ENCODE data around the gene MYMK. TPM values are rescaled to one million over a fixed set of nuclear protein-coding genes. Genes with fewer than 3 reads are reported as not detected.

The MYMK gene
- total RNA-seq, 1 donor from 2014 or later, result not detected

GRCh38 chr9:133489253-133490190, 35.2 kb downstream of the MYMK start:
- Mint-ChIP-seq H3K4me1 (ENCODE audit: low read depth) (no peaks in the 10 kb centered on the region), H3K4me3 (ENCODE audit: low read depth) (no peak overlapping the region), H3K36me3 (ENCODE audit: insufficient read depth) (no peaks in the 10 kb centered on the region), H3K27me3 (peaks cover 6% of the 10 kb centered on the region), H3K9me3 (ENCODE audit: low read depth) (no peaks in the 10 kb centered on the region), H3K27ac (no peak overlapping the region)
- DNase-seq (ENCODE audit: low spot score, unreplicated experiment), result no peak
- no peak for TF ChIP-seq CTCF (IDR thresholded peaks at IDR 0.05; ENCODE audit: unreplicated experiment)

- Mint-ChIP-seq H3K27me3 (peaks cover 11% of the 10 kb centered on the region), H3K4me3 (ENCODE audit: low read depth) (no peak overlapping the region), H3K9me3 (ENCODE audit: low read depth) (no peaks in the 10 kb centered on the region), H3K36me3 (ENCODE audit: insufficient read depth) (no peaks in the 10 kb centered on the region), H3K4me1 (ENCODE audit: low read depth) (no peaks in the 10 kb centered on the region), H3K27ac (no peak overlapping the region)
- no peak for TF ChIP-seq CTCF (IDR thresholded peaks at IDR 0.05; ENCODE audit: unreplicated experiment)
- DNase-seq (ENCODE audit: low spot score, unreplicated experiment), result no peak
Observed at GRCh38 chr9:133488686-133489252, 36.0 kb downstream of the MYMK start.

GRCh38 chr9:133487331-133487725, 37.4 kb downstream of the MYMK start:
- no peak overlapping the region for H3K4me3 Mint-ChIP-seq (ENCODE audit: low read depth)
- no peak for TF ChIP-seq CTCF (IDR thresholded peaks at IDR 0.05; ENCODE audit: unreplicated experiment)
- H3K9me3 Mint-ChIP-seq (ENCODE audit: low read depth), result no peaks in the 10 kb centered on the region
- H3K4me1 Mint-ChIP-seq (ENCODE audit: low read depth), result no peaks in the 10 kb centered on the region
- H3K27ac Mint-ChIP-seq, result no peak overlapping the region
- DNase-seq (ENCODE audit: low spot score, unreplicated experiment), result no peak
- H3K36me3 Mint-ChIP-seq (ENCODE audit: insufficient read depth), result no peaks in the 10 kb centered on the region
- H3K27me3 Mint-ChIP-seq, result peaks cover 22% of the 10 kb centered on the region

GRCh38 chr9:133485531-133486260, 39.1 kb downstream of the MYMK start:
- no peaks in the 10 kb centered on the region for H3K36me3 Mint-ChIP-seq (ENCODE audit: insufficient read depth)
- no peak overlapping the region for H3K27ac Mint-ChIP-seq
- no peak overlapping the region for H3K4me3 Mint-ChIP-seq (ENCODE audit: low read depth)
- H3K27me3 Mint-ChIP-seq, result peaks cover 31% of the 10 kb centered on the region
- no peaks in the 10 kb centered on the region for H3K9me3 Mint-ChIP-seq (ENCODE audit: low read depth)
- no peaks in the 10 kb centered on the region for H3K4me1 Mint-ChIP-seq (ENCODE audit: low read depth)
- DNase-seq (ENCODE audit: low spot score, unreplicated experiment), result no peak
- TF ChIP-seq CTCF (IDR thresholded peaks at IDR 0.05; ENCODE audit: unreplicated experiment), result no peak
